ENCODE data around the gene MYOZ2. TPM values are rescaled to one million over a fixed set of nuclear protein-coding genes. Genes with fewer than 3 reads are reported as not detected.
A peak's percentile ranks its signal among the peaks of the same experiment; 100 is the strongest.

The MYOZ2 gene
- total and polyA plus RNA-seq, 2 of the 13 experiments (the other 11 are each of a cell fraction or from before 2014, with no cell fraction given) = 0.03 TPM; not detected in 1

DNA sequence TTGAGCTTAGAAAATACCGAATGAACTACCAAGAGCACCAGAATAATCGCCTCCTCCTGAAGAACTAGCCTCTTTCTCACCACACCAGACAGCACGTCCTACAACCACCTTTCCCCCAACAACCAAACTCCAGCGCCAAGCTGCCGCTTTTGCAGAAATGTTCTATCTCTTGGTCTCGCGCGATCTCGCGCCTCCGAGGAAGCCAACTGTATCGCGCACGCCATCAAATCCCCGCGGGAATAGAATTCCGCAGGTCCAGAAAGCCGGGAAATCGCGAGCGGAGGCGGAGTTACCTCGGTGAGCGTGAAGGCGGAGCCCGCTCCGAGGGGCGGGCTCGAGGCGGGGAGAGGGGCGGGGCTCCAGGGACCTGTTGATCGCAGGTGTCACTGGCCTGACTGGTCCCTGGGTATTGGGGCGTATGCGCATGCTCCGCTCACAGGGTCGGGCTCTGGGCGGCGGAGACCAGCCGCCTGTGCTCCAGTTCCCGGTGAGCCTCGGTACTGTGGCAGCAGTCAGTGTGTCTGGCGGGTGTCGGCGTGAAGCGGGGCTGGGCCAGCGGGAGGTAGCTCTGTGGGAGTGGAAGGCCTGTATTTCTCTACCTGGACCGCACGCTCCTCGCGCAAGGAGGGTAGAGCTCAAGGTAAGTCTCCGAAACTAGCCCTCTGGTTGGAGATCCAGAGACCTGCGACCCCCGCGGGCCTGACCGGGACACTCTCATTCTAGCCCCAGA lies 76.8 kb downstream of the MYOZ2 start, which contains the start of gene USP53 (continued):
- TF ChIP-seq TCF7 (IDR thresholded peaks at IDR 0.05; ENCODE audit: low read depth) (no peak), ZNF362 (CRISPR knock-in tag; IDR thresholded peaks at IDR 0.05; ENCODE audit: borderline replicate concordance) (no peak), ZNF44 (CRISPR knock-in tag; IDR thresholded peaks at IDR 0.05) (peak; percentile 22; the same call in 1 of the 2 replicates), MED13 (CRISPR knock-in tag; IDR thresholded peaks at IDR 0.05) (no peak), SSRP1 (CRISPR knock-in tag; IDR thresholded peaks at IDR 0.05) (no peak), ZNF724P (CRISPR knock-in tag; IDR thresholded peaks at IDR 0.05; ENCODE audit: borderline replicate concordance) (no peak), ARID3A (IDR thresholded peaks at IDR 0.05; ENCODE audit: low read depth, low read length) (0 out of 2 replicates have a peak, but pooled peaks have one; percentile 52), HNF4G (IDR thresholded peaks at IDR 0.05; ENCODE audit: borderline replicate concordance, low read depth, low read length) (no peak), HNF4G (CRISPR knock-in tag; IDR thresholded peaks at IDR 0.05; ENCODE audit: borderline replicate concordance, low read depth) (no peak), TRAFD1 (CRISPR knock-in tag; IDR thresholded peaks at IDR 0.05; ENCODE audit: borderline replicate concordance) (peak; percentile 75; the same call in 1 of the 2 replicates), NR0B2 (CRISPR knock-in tag; IDR thresholded peaks at IDR 0.05) (no peak), SALL2 (CRISPR knock-in tag; IDR thresholded peaks at IDR 0.05) (peak; percentile 63), ZNF709 (CRISPR knock-in tag; IDR thresholded peaks at IDR 0.05) (peak; percentile 67; the same call in 1 of the 2 replicates), NFKBIZ (CRISPR knock-in tag; IDR thresholded peaks at IDR 0.05) (no peak), EHMT2 (IDR thresholded peaks at IDR 0.05; ENCODE audit: borderline replicate concordance, low read depth, low read length) (peak; percentile 70; the same call in 1 of the 2 replicates), REL (CRISPR knock-in tag; conservative IDR thresholded peaks at IDR 0.05) (no peak)
- TF ChIP-seq, protein P1, sequence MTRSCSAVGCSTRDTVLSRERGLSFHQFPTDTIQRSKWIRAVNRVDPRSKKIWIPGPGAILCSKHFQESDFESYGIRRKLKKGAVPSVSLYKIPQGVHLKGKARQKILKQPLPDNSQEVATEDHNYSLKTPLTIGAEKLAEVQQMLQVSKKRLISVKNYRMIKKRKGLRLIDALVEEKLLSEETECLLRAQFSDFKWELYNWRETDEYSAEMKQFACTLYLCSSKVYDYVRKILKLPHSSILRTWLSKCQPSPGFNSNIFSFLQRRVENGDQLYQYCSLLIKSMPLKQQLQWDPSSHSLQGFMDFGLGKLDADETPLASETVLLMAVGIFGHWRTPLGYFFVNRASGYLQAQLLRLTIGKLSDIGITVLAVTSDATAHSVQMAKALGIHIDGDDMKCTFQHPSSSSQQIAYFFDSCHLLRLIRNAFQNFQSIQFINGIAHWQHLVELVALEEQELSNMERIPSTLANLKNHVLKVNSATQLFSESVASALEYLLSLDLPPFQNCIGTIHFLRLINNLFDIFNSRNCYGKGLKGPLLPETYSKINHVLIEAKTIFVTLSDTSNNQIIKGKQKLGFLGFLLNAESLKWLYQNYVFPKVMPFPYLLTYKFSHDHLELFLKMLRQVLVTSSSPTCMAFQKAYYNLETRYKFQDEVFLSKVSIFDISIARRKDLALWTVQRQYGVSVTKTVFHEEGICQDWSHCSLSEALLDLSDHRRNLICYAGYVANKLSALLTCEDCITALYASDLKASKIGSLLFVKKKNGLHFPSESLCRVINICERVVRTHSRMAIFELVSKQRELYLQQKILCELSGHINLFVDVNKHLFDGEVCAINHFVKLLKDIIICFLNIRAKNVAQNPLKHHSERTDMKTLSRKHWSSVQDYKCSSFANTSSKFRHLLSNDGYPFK (CRISPR knock-in tag; IDR thresholded peaks at IDR 0.05; ENCODE audit: borderline replicate concordance) = peak; percentile 86; the same call in 1 of the 2 replicates
- TF ChIP-seq, protein P2, sequence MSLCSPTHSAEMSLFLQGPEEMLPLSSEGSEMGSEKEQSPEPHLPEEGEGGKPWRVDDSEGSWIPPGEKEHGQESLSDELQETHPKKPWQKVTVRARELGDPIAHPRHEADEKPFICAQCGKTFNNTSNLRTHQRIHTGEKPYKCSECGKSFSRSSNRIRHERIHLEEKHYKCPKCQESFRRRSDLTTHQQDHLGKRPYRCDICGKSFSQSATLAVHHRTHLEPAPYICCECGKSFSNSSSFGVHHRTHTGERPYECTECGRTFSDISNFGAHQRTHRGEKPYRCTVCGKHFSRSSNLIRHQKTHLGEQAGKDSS (CRISPR knock-in tag; IDR thresholded peaks at IDR 0.05; ENCODE audit: borderline replicate concordance, low read depth) = 0 out of 2 replicates have a peak, but pooled peaks have one; percentile 13
- TF ChIP-seq, protein P3, sequence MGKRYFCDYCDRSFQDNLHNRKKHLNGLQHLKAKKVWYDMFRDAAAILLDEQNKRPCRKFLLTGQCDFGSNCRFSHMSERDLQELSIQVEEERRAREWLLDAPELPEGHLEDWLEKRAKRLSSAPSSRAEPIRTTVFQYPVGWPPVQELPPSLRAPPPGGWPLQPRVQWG (CRISPR knock-in tag; IDR thresholded peaks at IDR 0.05; ENCODE audit: borderline replicate concordance, low read depth) = no peak

Data from HepG2 (cell line).